ENCODE measurements around the gene CACNA1E. TPM values are rescaled to one million over a fixed set of nuclear protein-coding genes. Genes with fewer than 3 reads are reported as not detected.

CACNA1E gene
- total RNA-seq, 2 experiments from 2014 or later = not detected

DNA sequence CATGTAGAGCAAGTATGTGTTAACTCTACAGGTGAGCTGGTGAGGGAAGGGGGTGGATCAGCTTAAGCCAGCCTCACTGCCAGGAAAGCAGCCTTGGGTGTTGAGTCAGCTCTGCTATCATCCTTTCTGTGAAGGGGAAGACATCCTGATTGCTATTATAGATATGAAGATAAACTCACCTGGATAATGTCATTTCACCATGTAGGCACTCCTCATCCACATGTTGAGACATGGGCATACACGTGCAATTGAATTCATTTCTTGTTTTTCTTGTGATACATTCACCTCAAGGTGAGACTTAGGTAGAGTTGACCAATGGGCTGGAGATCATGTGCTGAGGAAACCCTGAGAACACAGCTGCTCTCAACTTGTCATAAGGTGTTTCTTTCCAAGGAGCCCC lies 136.9 kb downstream of the CACNA1E start:
- no peaks in the 10 kb centered on the region for H3K9me2 ChIP-seq (ENCODE audit: insufficient read depth, low read length)

DNA sequence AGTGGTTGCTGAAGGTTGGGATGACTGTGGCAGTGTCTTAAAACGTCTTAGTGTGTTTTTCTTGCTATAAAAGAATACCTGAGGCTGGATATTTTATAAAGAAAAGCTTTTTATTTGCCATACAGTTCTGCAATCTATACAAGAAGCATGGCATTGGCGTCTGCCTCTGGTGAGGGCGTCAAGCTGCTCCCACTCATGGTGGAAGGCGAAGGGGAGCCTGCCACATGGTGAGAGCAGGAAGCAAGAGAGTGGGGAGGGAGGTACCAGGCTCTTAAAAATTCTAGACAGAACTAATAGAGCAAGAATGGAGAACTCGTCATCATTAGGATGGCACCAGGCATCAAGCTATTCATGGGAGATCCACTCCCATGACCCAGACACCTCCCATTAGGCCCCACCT lies 140.5 kb downstream of the CACNA1E start:
- intact Hi-C loops (cut with micrococcal nuclease; ENCODE audit: unreplicated experiment) = no loop called here

More for the DNA sequence above, 136.9 kb downstream of the CACNA1E start:
- Histone ChIP-seq H3K9me3 (ENCODE audit: low read length) (no peaks in the 10 kb centered on the region), H3K4me3 (ENCODE audit: low read depth, low read length, poor library complexity, severe bottlenecking) (no peak overlapping the region), H4K20me1 (ENCODE audit: insufficient read depth, low read length) (no peaks in the 10 kb centered on the region), H3K27ac (ENCODE audit: low read depth, low read length, poor library complexity, severe bottlenecking) (no peak overlapping the region), H3K79me2 (ENCODE audit: insufficient read depth, low read depth, low read length) (no peaks in the 10 kb centered on the region), H3K36me3 (ENCODE audit: insufficient read depth, low read length) (no peaks in the 10 kb centered on the region), H3K4me2 (ENCODE audit: low read length) (no peak overlapping the region), H2AFZ (ENCODE audit: low read length) (no peak overlapping the region), H3K4me1 (ENCODE audit: insufficient read depth, low read length, poor library complexity, severe bottlenecking) (no peaks in the 10 kb centered on the region)
- BruUV-seq (replicated peaks) = no TSS peak
- intact Hi-C loops (cut with micrococcal nuclease; ENCODE audit: unreplicated experiment) = no loop called here
- ChIA-PET CTCF (ENCODE audit: unreplicated experiment) (no interaction called here), POLR2A (no interaction called here)
- DNase-seq (ENCODE audit: low spot score) = no peak
- TF ChIP-seq, protein P1, sequence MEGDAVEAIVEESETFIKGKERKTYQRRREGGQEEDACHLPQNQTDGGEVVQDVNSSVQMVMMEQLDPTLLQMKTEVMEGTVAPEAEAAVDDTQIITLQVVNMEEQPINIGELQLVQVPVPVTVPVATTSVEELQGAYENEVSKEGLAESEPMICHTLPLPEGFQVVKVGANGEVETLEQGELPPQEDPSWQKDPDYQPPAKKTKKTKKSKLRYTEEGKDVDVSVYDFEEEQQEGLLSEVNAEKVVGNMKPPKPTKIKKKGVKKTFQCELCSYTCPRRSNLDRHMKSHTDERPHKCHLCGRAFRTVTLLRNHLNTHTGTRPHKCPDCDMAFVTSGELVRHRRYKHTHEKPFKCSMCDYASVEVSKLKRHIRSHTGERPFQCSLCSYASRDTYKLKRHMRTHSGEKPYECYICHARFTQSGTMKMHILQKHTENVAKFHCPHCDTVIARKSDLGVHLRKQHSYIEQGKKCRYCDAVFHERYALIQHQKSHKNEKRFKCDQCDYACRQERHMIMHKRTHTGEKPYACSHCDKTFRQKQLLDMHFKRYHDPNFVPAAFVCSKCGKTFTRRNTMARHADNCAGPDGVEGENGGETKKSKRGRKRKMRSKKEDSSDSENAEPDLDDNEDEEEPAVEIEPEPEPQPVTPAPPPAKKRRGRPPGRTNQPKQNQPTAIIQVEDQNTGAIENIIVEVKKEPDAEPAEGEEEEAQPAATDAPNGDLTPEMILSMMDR (conservative IDR thresholded peaks at IDR 0.05; ENCODE audit: low read length) = no peak
- no peak for TF ChIP-seq EZH2phosphoT487 (IDR thresholded peaks at IDR 0.05; ENCODE audit: borderline replicate concordance, low read depth, low read length)

DNA sequence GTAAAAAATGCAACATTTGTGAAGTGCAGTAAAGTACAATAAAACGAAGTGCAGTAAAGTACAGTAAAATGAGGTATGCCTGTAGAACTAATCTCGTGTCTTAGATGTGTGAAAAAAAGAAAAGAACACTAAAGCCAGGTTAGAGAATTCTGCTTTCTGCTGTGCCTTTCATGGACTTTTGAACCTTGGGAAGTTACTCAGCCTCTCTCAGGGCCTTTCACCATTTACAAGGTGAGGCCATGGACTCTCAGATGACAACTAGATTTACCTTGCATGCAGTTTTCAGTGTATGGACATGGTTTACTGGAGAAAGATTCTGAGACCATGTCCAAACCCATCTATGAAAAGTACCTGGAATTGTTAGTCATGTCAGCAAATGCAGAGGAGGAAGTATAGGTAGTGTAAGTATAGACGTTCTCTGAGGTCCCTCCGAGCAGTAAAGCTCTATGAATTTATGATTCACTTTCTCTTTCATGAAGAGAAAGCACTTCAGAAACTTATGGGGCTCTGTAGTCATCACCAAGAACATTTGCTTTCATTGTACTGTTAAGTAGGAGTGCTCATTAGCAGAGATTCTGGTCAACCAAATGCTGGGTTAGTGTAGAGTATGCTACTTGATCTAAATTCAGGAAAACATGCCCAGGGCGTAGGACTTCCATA lies 143.1 kb downstream of the CACNA1E start:
- BruUV-seq (replicated peaks) = no TSS peak
- H3K27ac ChIP-seq (ENCODE audit: low read depth, low read length, poor library complexity, severe bottlenecking) = no peak overlapping the region
- no peaks in the 10 kb centered on the region for H3K36me3 ChIP-seq (ENCODE audit: insufficient read depth, low read length)
- TF ChIP-seq, protein P1 (conservative IDR thresholded peaks at IDR 0.05; ENCODE audit: low read length) = no peak
- intact Hi-C loops (cut with micrococcal nuclease; ENCODE audit: unreplicated experiment) = no loop called here
- ChIA-PET POLR2A (no interaction called here), CTCF (ENCODE audit: unreplicated experiment) (no interaction called here)
- H2AFZ ChIP-seq (ENCODE audit: low read length) = no peak overlapping the region
- no peaks in the 10 kb centered on the region for H3K4me1 ChIP-seq (ENCODE audit: insufficient read depth, low read length, poor library complexity, severe bottlenecking)
- no peaks in the 10 kb centered on the region for H3K9me2 ChIP-seq (ENCODE audit: insufficient read depth, low read length)
- no peak overlapping the region for H3K4me3 ChIP-seq (ENCODE audit: low read depth, low read length, poor library complexity, severe bottlenecking)
- no peaks in the 10 kb centered on the region for H4K20me1 ChIP-seq (ENCODE audit: insufficient read depth, low read length)
- no peaks in the 10 kb centered on the region for H3K9me3 ChIP-seq (ENCODE audit: low read length)
- DNase-seq (ENCODE audit: low spot score) = no peak
- no peaks in the 10 kb centered on the region for H3K79me2 ChIP-seq (ENCODE audit: insufficient read depth, low read depth, low read length)
- H3K4me2 ChIP-seq (ENCODE audit: low read length) = no peak overlapping the region

More for the DNA sequence above, 140.5 kb downstream of the CACNA1E start:
- no peak overlapping the region for H3K27ac ChIP-seq (ENCODE audit: low read depth, low read length, poor library complexity, severe bottlenecking)
- H3K4me1 ChIP-seq (ENCODE audit: insufficient read depth, low read length, poor library complexity, severe bottlenecking) = no peaks in the 10 kb centered on the region
- H2AFZ ChIP-seq (ENCODE audit: low read length) = no peak overlapping the region
- H4K20me1 ChIP-seq (ENCODE audit: insufficient read depth, low read length) = no peaks in the 10 kb centered on the region
- BruUV-seq (replicated peaks) = no TSS peak
- CTCF ChIA-PET (ENCODE audit: unreplicated experiment) = no interaction called here
- no peaks in the 10 kb centered on the region for H3K79me2 ChIP-seq (ENCODE audit: insufficient read depth, low read depth, low read length)
- no peaks in the 10 kb centered on the region for H3K36me3 ChIP-seq (ENCODE audit: insufficient read depth, low read length)
- no peaks in the 10 kb centered on the region for H3K9me3 ChIP-seq (ENCODE audit: low read length)
- H3K4me3 ChIP-seq (ENCODE audit: low read depth, low read length, poor library complexity, severe bottlenecking) = no peak overlapping the region
- TF ChIP-seq, protein P1 (conservative IDR thresholded peaks at IDR 0.05; ENCODE audit: low read length) = no peak
- no peak for TF ChIP-seq EZH2phosphoT487 (IDR thresholded peaks at IDR 0.05; ENCODE audit: borderline replicate concordance, low read depth, low read length)
- DNase-seq (ENCODE audit: low spot score) = no peak
- POLR2A ChIA-PET = no interaction called here
- no peak overlapping the region for H3K4me2 ChIP-seq (ENCODE audit: low read length)
- H3K9me2 ChIP-seq (ENCODE audit: insufficient read depth, low read length) = no peaks in the 10 kb centered on the region

Measured in OCI-LY7 (cell line).